ENCODE measurements around the gene DCAF17. TPM values are rescaled to one million over a fixed set of nuclear protein-coding genes. Genes with fewer than 3 reads are reported as not detected.

Gene DCAF17
- total and polyA plus RNA-seq, 2 donors = 7.9 to 14.7 TPM

DNA sequence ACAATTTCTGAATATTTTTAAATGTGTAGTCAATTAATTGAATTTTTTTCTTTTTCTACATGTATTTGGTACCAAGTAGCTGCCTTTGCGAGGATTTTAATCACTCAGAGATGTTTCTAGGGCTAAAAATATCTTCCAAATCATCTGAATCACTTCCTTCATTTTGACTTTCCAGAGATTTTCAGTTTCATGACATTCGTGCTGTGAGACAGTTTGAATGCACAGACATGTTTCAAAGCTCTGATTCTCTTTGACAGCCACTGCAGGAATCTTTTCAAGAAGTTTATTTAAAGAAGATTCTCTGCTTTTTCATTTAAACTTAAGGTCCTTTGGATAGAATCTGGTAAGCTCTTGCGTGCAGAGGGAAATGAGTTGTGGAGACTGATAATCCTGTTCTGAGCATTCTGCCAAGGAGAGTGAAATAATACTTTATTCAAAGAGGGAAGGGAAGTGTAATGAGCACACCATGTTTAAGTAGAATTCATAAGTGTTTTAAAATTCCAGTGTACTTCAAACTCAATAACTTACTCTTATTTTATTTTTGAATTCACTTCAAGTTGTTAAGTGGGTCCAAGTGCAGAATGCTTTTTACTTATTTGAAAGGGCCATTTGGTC lies 97.9 kb downstream of the DCAF17 start:
- no peaks in the 10 kb centered on the region for H3K36me3 ChIP-seq (ENCODE audit: control insufficient read depth in 2 of 2, insufficient read depth in 2 of 2, low read length in 1 of 2)
- peak overlapping the region in 1 of 2 donors; percentile 20 for H3K27ac ChIP-seq (ENCODE audit: low read depth in 1 of 2, low read length in 1 of 2)
- WGBS = 66% methylated on average over 3 of the region's 3 CpGs
- no peaks in the 10 kb centered on the region for H3K9me3 ChIP-seq (ENCODE audit: control insufficient read depth in 2 of 2, insufficient read depth in 1 of 2, low read length in 1 of 2)
- H3K27me3 ChIP-seq (ENCODE audit: control insufficient read depth in 2 of 2, insufficient read depth in 1 of 2, low read length in 1 of 2) = no peaks in the 10 kb centered on the region
- H3K4me3 ChIP-seq (ENCODE audit: low read length in 2 of 2) = no peak overlapping the region
- H3K4me1 ChIP-seq (ENCODE audit: control insufficient read depth in 2 of 2, insufficient read depth in 2 of 2, low read length in 2 of 2) = no peaks in the 10 kb centered on the region
- DNase-seq (ENCODE audit: low read depth in 6 of 9, low spot score in 9 of 9) = no peak

DNA sequence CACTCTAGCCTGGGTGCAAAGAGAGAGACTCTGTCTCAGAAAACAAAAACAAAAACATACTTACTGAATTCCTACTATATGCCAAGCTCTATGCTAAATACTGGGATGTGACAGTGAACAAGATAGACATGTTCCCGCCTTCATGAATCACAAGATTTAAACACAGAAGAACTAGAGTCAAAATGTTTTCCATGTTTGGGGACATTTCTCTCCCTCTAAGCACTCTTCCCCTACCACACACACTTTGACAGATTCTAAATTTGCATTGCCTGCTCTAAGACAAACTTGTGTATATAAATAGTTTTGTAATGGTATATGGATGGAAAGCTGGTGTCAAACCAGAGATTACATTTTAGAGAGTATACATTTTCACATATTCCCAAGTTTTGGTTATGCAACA lies 99.3 kb downstream of the DCAF17 start:
- no peaks in the 10 kb centered on the region for H3K9me3 ChIP-seq (ENCODE audit: control insufficient read depth in 2 of 2, insufficient read depth in 1 of 2, low read length in 1 of 2)
- no peaks in the 10 kb centered on the region for H3K36me3 ChIP-seq (ENCODE audit: control insufficient read depth in 2 of 2, insufficient read depth in 2 of 2, low read length in 1 of 2)
- H3K4me1 ChIP-seq (ENCODE audit: control insufficient read depth in 2 of 2, insufficient read depth in 2 of 2, low read length in 2 of 2) = no peaks in the 10 kb centered on the region
- H3K4me3 ChIP-seq (ENCODE audit: low read length in 2 of 2) = no peak overlapping the region
- H3K27ac ChIP-seq (ENCODE audit: low read depth in 1 of 2, low read length in 1 of 2) = no peak overlapping the region
- DNase-seq (ENCODE audit: low read depth in 6 of 9, low spot score in 9 of 9) = no peak
- 98% methylated on average over 1 of the region's 1 CpG for WGBS
- H3K27me3 ChIP-seq (ENCODE audit: control insufficient read depth in 2 of 2, insufficient read depth in 1 of 2, low read length in 1 of 2) = no peaks in the 10 kb centered on the region

Other genes starting within 250 kb of the DCAF17 start
- 12.3 TPM for gene METTL8, start 236 bp upstream of the DCAF17 start, total RNA-seq
- gene METTL8, start 236 bp upstream of the DCAF17 start, polyA plus RNA-seq = 12.1 TPM
- 14.9 TPM for gene CYBRD1, start 88.2 kb downstream of the DCAF17 start, total RNA-seq
- gene CYBRD1, start 88.2 kb downstream of the DCAF17 start, polyA plus RNA-seq = 80.7 TPM